Erythroblast (primary cell): ENCODE results near the gene EIF1AD.

Experiments
- GATA1 ChIP-seq: IDR thresholded peaks from 2 replicates; pipeline ENCODE4 v1.6.1; 2011; ENCODE audit warnings: low read depth, mild to moderate bottlenecking, control low read depth, low read length, moderate library complexity
- POLR2A ChIP-seq: IDR thresholded peaks from 2 replicates; pipeline ENCODE4 v1.6.1; 2011; ENCODE audit warnings: mild to moderate bottlenecking, low read length

DNA sequence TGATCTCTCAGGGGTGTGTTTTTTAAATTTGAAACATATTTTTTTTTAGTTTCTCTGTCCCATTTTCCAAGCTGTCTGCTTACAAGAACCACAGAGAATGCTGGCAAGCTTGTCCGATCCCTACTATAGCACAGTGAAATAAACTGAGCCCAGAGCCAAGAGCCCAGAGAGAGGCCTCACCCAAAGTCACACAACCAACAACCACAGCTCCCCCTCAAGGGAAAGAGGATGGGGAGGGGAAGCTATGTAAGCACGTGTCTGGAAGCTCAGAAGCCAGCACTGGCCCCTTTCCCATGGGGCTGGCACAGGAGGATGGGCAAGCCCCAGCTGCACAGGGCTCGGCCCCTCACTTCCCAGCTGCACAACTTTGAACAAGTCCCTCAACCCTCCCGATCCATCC lies 43.7 kb downstream of the EIF1AD start:
- TF ChIP-seq POLR2A (no peak), GATA1 (no peak)
